ENCODE results near the gene C5. TPM values are rescaled to one million over a fixed set of nuclear protein-coding genes. Genes with fewer than 3 reads are reported as not detected.

Gene C5
- total RNA-seq, 6 donors from 2014 or later = 7.1 to 18.9 (median 16.8) TPM

DNA sequence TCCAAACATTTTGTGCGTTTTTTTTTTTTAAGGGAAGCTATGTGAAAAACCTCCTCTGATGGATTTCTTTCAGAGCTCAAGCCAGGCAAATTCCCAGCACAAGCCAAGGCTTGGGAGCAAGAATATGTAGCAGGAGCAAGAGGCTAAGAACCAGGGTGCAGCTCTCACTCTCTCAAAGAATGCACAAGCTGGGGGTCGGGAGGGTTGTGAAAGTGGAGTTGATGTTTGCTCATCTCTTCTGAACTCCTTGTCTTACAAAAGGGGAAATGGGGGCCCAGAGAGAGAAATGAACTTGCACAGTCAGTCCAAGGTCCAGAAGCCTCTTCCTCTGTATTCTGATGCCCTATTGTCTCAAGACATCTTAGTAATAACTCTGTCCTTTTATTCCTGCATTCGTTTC, 115.8 kb downstream of the C5 start:
- Histone ChIP-seq H3K4me3 (no peak overlapping the region), H3K4me1 (peaks cover 65 to 76% (median 72%) of the 10 kb centered on the region in 4 donors), H3K36me3 (no peaks in the 10 kb centered on the region), H3K9me3 (no peaks in the 10 kb centered on the region), H3K27me3 (no peaks in the 10 kb centered on the region), H3K27ac (peak overlapping the region; percentile 65 to 82 (median 77))
- DNase-seq (no peak), ATAC-seq (ENCODE audit: low FRiP score in 2 of 2) (no peak)
- TF ChIP-seq EP300 (IDR thresholded peaks at IDR 0.05) (no peak), POLR2AphosphoS5 (IDR thresholded peaks at IDR 0.05) (no peak), POLR2A (IDR thresholded peaks at IDR 0.05) (no peak)
- TF ChIP-seq, protein P1, sequence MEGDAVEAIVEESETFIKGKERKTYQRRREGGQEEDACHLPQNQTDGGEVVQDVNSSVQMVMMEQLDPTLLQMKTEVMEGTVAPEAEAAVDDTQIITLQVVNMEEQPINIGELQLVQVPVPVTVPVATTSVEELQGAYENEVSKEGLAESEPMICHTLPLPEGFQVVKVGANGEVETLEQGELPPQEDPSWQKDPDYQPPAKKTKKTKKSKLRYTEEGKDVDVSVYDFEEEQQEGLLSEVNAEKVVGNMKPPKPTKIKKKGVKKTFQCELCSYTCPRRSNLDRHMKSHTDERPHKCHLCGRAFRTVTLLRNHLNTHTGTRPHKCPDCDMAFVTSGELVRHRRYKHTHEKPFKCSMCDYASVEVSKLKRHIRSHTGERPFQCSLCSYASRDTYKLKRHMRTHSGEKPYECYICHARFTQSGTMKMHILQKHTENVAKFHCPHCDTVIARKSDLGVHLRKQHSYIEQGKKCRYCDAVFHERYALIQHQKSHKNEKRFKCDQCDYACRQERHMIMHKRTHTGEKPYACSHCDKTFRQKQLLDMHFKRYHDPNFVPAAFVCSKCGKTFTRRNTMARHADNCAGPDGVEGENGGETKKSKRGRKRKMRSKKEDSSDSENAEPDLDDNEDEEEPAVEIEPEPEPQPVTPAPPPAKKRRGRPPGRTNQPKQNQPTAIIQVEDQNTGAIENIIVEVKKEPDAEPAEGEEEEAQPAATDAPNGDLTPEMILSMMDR (IDR thresholded peaks at IDR 0.05) = no peak
- WGBS, 2 donors = 23 to 33% methylated on average over 3 of the region's 3 CpGs

DNA sequence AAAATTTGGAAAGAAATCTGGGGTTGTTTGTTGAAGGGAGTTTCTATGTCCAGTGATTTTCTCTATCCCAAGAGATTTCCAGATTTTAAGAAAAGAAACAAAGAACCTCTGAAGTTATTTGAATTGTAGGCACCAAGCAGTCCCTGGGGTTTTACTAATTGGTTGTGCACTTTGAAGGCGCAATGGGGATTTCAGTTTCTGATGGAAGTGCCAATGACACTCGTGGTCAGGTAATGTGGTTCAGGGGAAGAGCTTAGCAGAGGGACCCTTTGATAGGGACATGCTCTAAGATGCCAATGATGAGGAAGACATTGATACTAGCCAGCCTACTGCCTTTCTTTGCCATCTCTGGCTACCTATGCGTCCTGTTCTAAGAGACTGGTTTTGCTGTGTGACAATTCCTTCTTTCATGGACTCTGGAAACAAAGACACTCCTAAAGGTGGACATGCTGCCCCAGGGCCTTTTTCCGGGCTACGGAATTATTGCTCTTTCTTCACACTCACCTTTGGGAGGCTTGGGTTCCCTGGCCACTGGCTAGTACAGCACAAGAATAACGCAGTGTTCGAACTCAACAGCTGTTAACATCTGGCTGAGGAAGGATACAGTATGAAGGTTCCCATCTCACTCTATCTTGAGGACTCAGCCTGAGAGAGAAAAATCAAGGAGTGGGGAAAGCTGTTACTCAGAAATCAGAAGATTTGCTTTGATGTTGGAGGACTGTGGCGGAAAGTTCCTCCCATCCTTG, 116.6 kb downstream of the C5 start:
- H3K9me3 ChIP-seq = no peaks in the 10 kb centered on the region
- 83 to 94% methylated on average over 8 of the region's 8 CpGs for WGBS, 2 donors
- TF ChIP-seq, protein P1 (IDR thresholded peaks at IDR 0.05) = no peak
- TF ChIP-seq POLR2A (IDR thresholded peaks at IDR 0.05) = no peak
- TF ChIP-seq POLR2AphosphoS5 (IDR thresholded peaks at IDR 0.05) = no peak
- no peak for TF ChIP-seq EP300 (IDR thresholded peaks at IDR 0.05)
- no peak overlapping the region for H3K4me3 ChIP-seq
- ATAC-seq (ENCODE audit: low FRiP score in 2 of 2) (no peak), DNase-seq (no peak)
- H3K4me1 ChIP-seq = peaks cover 67 to 81% (median 75%) of the 10 kb centered on the region in 4 donors
- no peaks in the 10 kb centered on the region for H3K36me3 ChIP-seq
- peak overlapping the region in 3 of 4 donors; percentile 73 to 82 (median 81) for H3K27ac ChIP-seq
- H3K27me3 ChIP-seq = no peaks in the 10 kb centered on the region

DNA sequence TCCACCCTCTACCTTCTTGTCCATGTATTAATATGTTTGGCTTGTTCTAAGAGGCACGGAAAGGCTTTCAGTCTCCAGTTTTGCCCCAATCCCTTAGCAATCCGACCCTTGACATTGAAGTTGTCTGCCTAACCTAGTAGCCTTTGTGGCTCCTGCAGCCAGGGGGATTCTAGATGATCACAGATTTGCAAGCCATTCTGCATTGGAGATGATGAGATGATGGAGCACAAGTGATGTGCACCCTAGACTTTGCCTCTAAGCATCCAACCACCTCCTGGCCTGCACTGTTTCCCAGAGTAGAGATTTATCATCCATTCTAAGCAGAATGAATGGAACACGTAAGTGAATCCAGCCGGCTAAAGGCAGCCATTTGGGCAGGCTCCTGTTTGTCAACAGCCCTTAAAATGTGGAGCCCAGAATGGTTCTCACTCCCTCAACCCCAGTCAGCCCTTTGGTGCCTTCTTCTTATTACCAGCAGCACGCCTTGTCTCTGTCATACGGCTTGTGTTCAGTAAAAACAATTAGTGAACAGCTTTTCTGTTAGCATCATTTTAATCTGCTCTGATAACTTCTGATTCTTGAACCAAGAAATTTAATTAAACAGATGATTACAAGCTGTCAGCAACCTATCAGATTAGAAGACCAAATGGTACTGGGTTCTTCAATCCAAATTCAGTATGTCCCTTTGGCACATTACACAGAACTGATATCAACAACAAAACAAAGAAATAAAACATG, 117.8 kb downstream of the C5 start:
- no peak for ATAC-seq (ENCODE audit: low FRiP score in 2 of 2)
- WGBS, 2 donors = 67 to 73% methylated on average over 4 to 6 of the region's 6 CpGs
- peak overlapping the region; percentile 71 to 97 (median 90) for H3K27ac ChIP-seq
- no peak overlapping the region for H3K4me3 ChIP-seq
- H3K36me3 ChIP-seq = no peaks in the 10 kb centered on the region
- no peak for DNase-seq
- no peaks in the 10 kb centered on the region for H3K27me3 ChIP-seq
- H3K9me3 ChIP-seq = no peaks in the 10 kb centered on the region
- peaks cover 60 to 83% (median 77%) of the 10 kb centered on the region in 4 donors for H3K4me1 ChIP-seq
- TF ChIP-seq POLR2AphosphoS5 (IDR thresholded peaks at IDR 0.05) = no peak
- TF ChIP-seq, protein P1 (IDR thresholded peaks at IDR 0.05) = no peak
- no peak for TF ChIP-seq POLR2A (IDR thresholded peaks at IDR 0.05)
- no peak for TF ChIP-seq EP300 (IDR thresholded peaks at IDR 0.05)

DNA sequence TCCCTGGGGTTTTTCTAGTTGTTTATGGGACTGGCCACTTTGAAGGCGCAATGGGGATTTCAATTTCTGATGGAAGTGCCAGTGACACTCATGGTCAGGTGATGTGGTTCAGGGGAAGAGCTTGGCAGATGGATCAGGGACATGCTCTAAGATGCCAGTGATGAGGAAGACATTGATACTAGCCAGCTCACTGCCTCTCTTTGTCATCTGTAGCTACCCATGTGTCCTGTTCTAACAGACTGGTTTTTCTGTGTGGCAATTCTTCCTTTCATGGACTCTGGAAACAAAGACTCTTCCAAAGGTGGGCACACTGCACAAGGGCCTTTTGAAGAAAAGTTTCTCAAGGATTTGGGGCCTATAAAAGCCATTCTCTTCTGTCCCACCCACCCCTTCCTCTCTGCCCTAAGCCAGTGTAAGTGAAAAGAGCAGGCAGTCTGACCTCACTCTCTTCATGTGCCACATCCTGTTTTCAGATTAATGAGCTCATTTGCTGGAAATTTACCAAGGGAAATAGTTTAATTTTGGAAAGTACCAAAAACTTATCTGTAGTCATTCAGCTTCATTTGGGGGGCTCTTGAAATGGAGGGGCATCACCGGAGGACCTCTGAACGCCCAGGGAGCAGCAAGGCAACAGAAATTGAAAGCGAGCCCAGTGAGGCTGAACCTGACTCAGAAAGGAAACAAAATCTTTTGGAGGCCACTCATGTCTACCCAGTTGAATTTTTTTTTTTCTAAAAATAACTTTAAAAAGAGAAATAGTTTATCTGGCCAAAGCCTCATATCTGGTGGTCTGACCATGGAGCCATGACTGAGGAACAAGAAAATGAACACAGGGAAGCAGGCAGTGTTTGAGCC, 118.6 kb downstream of the C5 start:
- H3K27ac ChIP-seq = peak overlapping the region; percentile 71 to 97 (median 90)
- peaks cover 55 to 79% (median 75%) of the 10 kb centered on the region in 4 donors for H3K4me1 ChIP-seq
- no peaks in the 10 kb centered on the region for H3K9me3 ChIP-seq
- ATAC-seq (ENCODE audit: low FRiP score in 2 of 2) = peak in 1 of 2 donors; percentile 46
- 28 to 30% methylated on average over 4 of the region's 4 CpGs for WGBS, 2 donors
- H3K4me3 ChIP-seq = no peak overlapping the region
- TF ChIP-seq POLR2AphosphoS5 (IDR thresholded peaks at IDR 0.05) (peak; percentile 13 to 33), EP300 (IDR thresholded peaks at IDR 0.05) (peak in 1 of 4 donors; percentile 10), POLR2A (IDR thresholded peaks at IDR 0.05) (peak in 1 of 4 donors; percentile 51)
- TF ChIP-seq, protein P1 (IDR thresholded peaks at IDR 0.05) = no peak
- no peak for DNase-seq
- H3K27me3 ChIP-seq = no peaks in the 10 kb centered on the region
- H3K36me3 ChIP-seq = no peaks in the 10 kb centered on the region

Measured in upper lobe of left lung (tissue), 6 donors.